ENCODE measurements around the gene CDHR5.

The CDHR5 gene

GRCh38 chr11:611001-611996 is 13.5 kb downstream of the CDHR5 start:
- H3K4me3 Mint-ChIP-seq, result no peak overlapping the region
- no peaks in the 10 kb centered on the region for H3K36me3 Mint-ChIP-seq
- H3K27me3 Mint-ChIP-seq, result no peaks in the 10 kb centered on the region
- peaks cover 11% of the 10 kb centered on the region for H3K4me1 Mint-ChIP-seq (ENCODE audit: low read depth)
- no peak overlapping the region for H3K27ac Mint-ChIP-seq
- H3K9me3 Mint-ChIP-seq (ENCODE audit: low read depth), result no peaks in the 10 kb centered on the region

GRCh38 chr11:610146-610801 is 14.5 kb downstream of the CDHR5 start:
- Mint-ChIP-seq H3K27me3 (no peaks in the 10 kb centered on the region), H3K4me3 (no peak overlapping the region), H3K27ac (no peak overlapping the region), H3K4me1 (ENCODE audit: low read depth) (peaks cover 10% of the 10 kb centered on the region), H3K9me3 (ENCODE audit: low read depth) (no peaks in the 10 kb centered on the region), H3K36me3 (no peaks in the 10 kb centered on the region)

GRCh38 chr11:609341-609811 is 15.4 kb downstream of the CDHR5 start:
- Mint-ChIP-seq H3K4me3 (no peak overlapping the region), H3K27ac (no peak overlapping the region), H3K36me3 (no peaks in the 10 kb centered on the region), H3K27me3 (no peaks in the 10 kb centered on the region), H3K9me3 (ENCODE audit: low read depth) (no peaks in the 10 kb centered on the region), H3K4me1 (ENCODE audit: low read depth) (peaks cover 6% of the 10 kb centered on the region)

GRCh38 chr11:608791-609251 is 15.9 kb downstream of the CDHR5 start:
- H3K27me3 Mint-ChIP-seq, result no peaks in the 10 kb centered on the region
- H3K36me3 Mint-ChIP-seq, result no peaks in the 10 kb centered on the region
- H3K27ac Mint-ChIP-seq, result no peak overlapping the region
- H3K4me1 Mint-ChIP-seq (ENCODE audit: low read depth), result peaks cover 2% of the 10 kb centered on the region
- H3K9me3 Mint-ChIP-seq (ENCODE audit: low read depth), result no peaks in the 10 kb centered on the region
- H3K4me3 Mint-ChIP-seq, result no peak overlapping the region

- no peak overlapping the region for H3K4me3 Mint-ChIP-seq
- H3K36me3 Mint-ChIP-seq, result no peaks in the 10 kb centered on the region
- no peak overlapping the region for H3K27ac Mint-ChIP-seq
- peaks cover 2% of the 10 kb centered on the region for H3K4me1 Mint-ChIP-seq (ENCODE audit: low read depth)
- H3K9me3 Mint-ChIP-seq (ENCODE audit: low read depth), result no peaks in the 10 kb centered on the region
- no peaks in the 10 kb centered on the region for H3K27me3 Mint-ChIP-seq
Observed at GRCh38 chr11:607971-608659, 16.6 kb downstream of the CDHR5 start.

- Mint-ChIP-seq H3K36me3 (no peaks in the 10 kb centered on the region), H3K4me3 (no peak overlapping the region), H3K9me3 (ENCODE audit: low read depth) (no peaks in the 10 kb centered on the region), H3K27ac (no peak overlapping the region), H3K27me3 (no peaks in the 10 kb centered on the region), H3K4me1 (ENCODE audit: low read depth) (peaks cover 2% of the 10 kb centered on the region)
Observed at GRCh38 chr11:607020-607780, 17.6 kb downstream of the CDHR5 start.

- no peaks in the 10 kb centered on the region for H3K9me3 Mint-ChIP-seq (ENCODE audit: low read depth)
- H3K4me3 Mint-ChIP-seq, result no peak overlapping the region
- H3K27ac Mint-ChIP-seq, result no peak overlapping the region
- H3K27me3 Mint-ChIP-seq, result no peaks in the 10 kb centered on the region
- H3K4me1 Mint-ChIP-seq (ENCODE audit: low read depth), result no peaks in the 10 kb centered on the region
- H3K36me3 Mint-ChIP-seq, result no peaks in the 10 kb centered on the region
Observed at GRCh38 chr11:606245-606644, 18.5 kb downstream of the CDHR5 start.

- Mint-ChIP-seq H3K27me3 (no peaks in the 10 kb centered on the region), H3K27ac (no peak overlapping the region), H3K36me3 (no peaks in the 10 kb centered on the region), H3K4me3 (no peak overlapping the region), H3K9me3 (ENCODE audit: low read depth) (no peaks in the 10 kb centered on the region), H3K4me1 (ENCODE audit: low read depth) (no peaks in the 10 kb centered on the region)
Observed at GRCh38 chr11:605286-606129, 19.2 kb downstream of the CDHR5 start.

- no peaks in the 10 kb centered on the region for H3K27me3 Mint-ChIP-seq
- H3K4me1 Mint-ChIP-seq (ENCODE audit: low read depth), result no peaks in the 10 kb centered on the region
- no peaks in the 10 kb centered on the region for H3K36me3 Mint-ChIP-seq
- no peaks in the 10 kb centered on the region for H3K9me3 Mint-ChIP-seq (ENCODE audit: low read depth)
- H3K4me3 Mint-ChIP-seq, result no peak overlapping the region
- H3K27ac Mint-ChIP-seq, result no peak overlapping the region
Observed at GRCh38 chr11:603154-603553, 21.6 kb downstream of the CDHR5 start.

- H3K27me3 Mint-ChIP-seq, result no peaks in the 10 kb centered on the region
Observed at GRCh38 chr11:601573-602245, 23.0 kb downstream of the CDHR5 start.

GRCh38 chr11:598005-598680 is 26.6 kb downstream of the CDHR5 start:
- no peak overlapping the region for H3K4me3 Mint-ChIP-seq
- no peaks in the 10 kb centered on the region for H3K36me3 Mint-ChIP-seq
- H3K4me1 Mint-ChIP-seq (ENCODE audit: low read depth), result peaks cover 7% of the 10 kb centered on the region
- H3K27me3 Mint-ChIP-seq, result no peaks in the 10 kb centered on the region
- H3K27ac Mint-ChIP-seq, result no peak overlapping the region
- no peaks in the 10 kb centered on the region for H3K9me3 Mint-ChIP-seq (ENCODE audit: low read depth)

More at GRCh38 chr11:601573-602245, 23.0 kb downstream of the CDHR5 start:
- Mint-ChIP-seq H3K36me3 (no peaks in the 10 kb centered on the region), H3K9me3 (ENCODE audit: low read depth) (no peaks in the 10 kb centered on the region), H3K27ac (peak overlapping the region; percentile 10), H3K4me3 (no peak overlapping the region), H3K4me1 (ENCODE audit: low read depth) (no peaks in the 10 kb centered on the region)

- peaks cover 3% of the 10 kb centered on the region for H3K36me3 Mint-ChIP-seq
- peaks cover 8% of the 10 kb centered on the region for H3K4me1 Mint-ChIP-seq (ENCODE audit: low read depth)
- no peaks in the 10 kb centered on the region for H3K27me3 Mint-ChIP-seq
- H3K4me3 Mint-ChIP-seq, result no peak overlapping the region
- no peak overlapping the region for H3K27ac Mint-ChIP-seq
- H3K9me3 Mint-ChIP-seq (ENCODE audit: low read depth), result no peaks in the 10 kb centered on the region
Observed at GRCh38 chr11:597166-597725, 27.5 kb downstream of the CDHR5 start.
